KMS-11 (cell line): ENCODE results near the gene PNKD.

Experiments used
- H2AFZ ChIP-seq: fragments of 200-600 bp; sonication (generic); 2 replicates; pipeline ENCODE4 v1.6.1; 2016; ENCODE audit warnings: antibody characterized with exemption, mixed run types, low read depth
- H3K27ac ChIP-seq: fragments of 200-600 bp; sonication (generic); 2 replicates; pipeline ENCODE4 v1.6.1; 2016; ENCODE audit warnings: mild to moderate bottlenecking, mixed run types
- H3K27me3 ChIP-seq: fragments of 200-600 bp; sonication (generic); 2 replicates; pipeline ENCODE4 v1.6.1; 2017; ENCODE audit warnings: mild to moderate bottlenecking, low read depth, mixed run types, moderate library complexity; ENCODE audit not compliant: insufficient read depth
- H3K36me3 ChIP-seq: fragments of 200-600 bp; sonication (generic); 2 replicates; pipeline ENCODE4 v1.6.1; 2017; ENCODE audit warnings: mild to moderate bottlenecking, mixed run types; ENCODE audit not compliant: insufficient read depth
- H3K4me1 ChIP-seq: fragments of 200-600 bp; sonication (generic); 2 replicates; pipeline ENCODE4 v1.6.1; 2016; ENCODE audit warnings: mild to moderate bottlenecking, low read depth, mixed run types; ENCODE audit not compliant: poor library complexity, severe bottlenecking
- H3K4me2 ChIP-seq: fragments of 200-600 bp; sonication (generic); 2 replicates; pipeline ENCODE4 v1.7.0; 2016; ENCODE audit warnings: mild to moderate bottlenecking, mixed run types
- H3K4me3 ChIP-seq: fragments of 200-600 bp; sonication (generic); IDR thresholded peaks from 2 replicates; pipeline ENCODE4 v1.6.1; 2017; ENCODE audit warnings: low read depth, low read length, mixed read lengths; ENCODE audit not compliant: insufficient read depth
- H3K79me2 ChIP-seq: fragments of 200-600 bp; sonication (generic); 2 replicates; pipeline ENCODE4 v1.6.1; 2016; ENCODE audit warnings: low read depth, mixed run types; ENCODE audit not compliant: insufficient read depth
- H3K9ac ChIP-seq: fragments of 200-600 bp; sonication (generic); 2 replicates; pipeline ENCODE4 v1.6.1; 2016; ENCODE audit warnings: mild to moderate bottlenecking, mixed run types
- H4K20me1 ChIP-seq: fragments of 200-600 bp; sonication (generic); 2 replicates; pipeline ENCODE4 v1.6.1; 2016; ENCODE audit warnings: mild to moderate bottlenecking, mixed run types; ENCODE audit not compliant: insufficient read depth
- CTCF ChIP-seq: fragments of 200-600 bp; sonication (generic); conservative IDR thresholded peaks from 2 replicates; pipeline ENCODE4 v1.6.1; 2017; ENCODE audit warnings: low read depth, mild to moderate bottlenecking, antibody characterized with exemption, low read length, moderate library complexity, mixed read lengths

PNKD gene

DNA sequence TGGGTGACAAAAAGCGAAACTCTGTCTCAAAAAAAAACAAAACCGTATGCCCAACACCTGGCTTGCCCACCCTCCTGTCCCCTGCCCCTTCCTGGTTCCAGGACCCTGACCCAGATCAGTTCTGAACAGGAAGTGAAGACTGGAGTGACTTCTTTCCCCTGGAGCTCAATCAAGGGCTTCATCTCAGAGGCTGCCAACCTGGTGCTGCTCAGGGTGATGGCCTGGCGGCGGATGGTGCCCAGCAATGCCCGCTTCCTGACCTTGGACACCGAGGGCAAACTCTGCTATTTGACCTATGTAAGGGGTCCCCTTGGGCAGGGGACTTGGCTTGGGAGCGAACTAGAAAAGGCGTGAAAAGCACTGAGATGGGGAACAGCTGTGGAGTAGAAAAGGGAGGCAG is 92.3 kb downstream of the PNKD start:
- Histone ChIP-seq H3K4me3 (no peak overlapping the region), H2AFZ (no peak overlapping the region), H3K79me2 (no peaks in the 10 kb centered on the region), H3K27ac (no peak overlapping the region), H3K27me3 (no peaks in the 10 kb centered on the region), H4K20me1 (no peaks in the 10 kb centered on the region), H3K4me2 (no peak overlapping the region), H3K4me1 (peaks cover 12% of the 10 kb centered on the region), H3K9ac (no peak overlapping the region), H3K36me3 (no peaks in the 10 kb centered on the region)
- no peak for TF ChIP-seq CTCF

DNA sequence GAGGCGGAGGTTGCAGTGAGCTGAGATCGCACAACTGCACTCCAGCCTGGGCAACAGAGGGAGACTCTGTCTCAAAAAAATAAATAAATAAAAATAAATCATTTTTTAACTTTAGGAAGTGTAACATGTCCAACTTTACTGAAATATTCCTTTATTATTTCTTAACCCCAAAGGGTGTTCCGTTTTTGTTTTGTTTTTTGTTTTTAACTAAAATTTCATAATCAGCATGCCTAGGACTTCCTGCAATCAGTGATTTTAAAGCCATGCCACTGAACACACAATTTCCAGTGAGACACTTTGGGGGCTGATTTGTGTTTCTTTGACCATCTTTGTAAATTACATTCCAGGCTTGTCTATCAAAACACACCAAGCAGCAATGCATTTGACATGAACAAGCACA is 93.4 kb downstream of the PNKD start:
- no peaks in the 10 kb centered on the region for H3K36me3 ChIP-seq
- H3K9ac ChIP-seq: no peak overlapping the region
- H3K4me2 ChIP-seq: no peak overlapping the region
- H3K4me3 ChIP-seq: no peak overlapping the region
- no peaks in the 10 kb centered on the region for H3K27me3 ChIP-seq
- H3K79me2 ChIP-seq: no peaks in the 10 kb centered on the region
- TF ChIP-seq CTCF: no peak
- peaks cover 12% of the 10 kb centered on the region for H3K4me1 ChIP-seq
- H3K27ac ChIP-seq: no peak overlapping the region
- no peak overlapping the region for H2AFZ ChIP-seq
- no peaks in the 10 kb centered on the region for H4K20me1 ChIP-seq

GRCh38 chr2:218364196-218364595 is 93.9 kb downstream of the PNKD start:
- no peak overlapping the region for H3K27ac ChIP-seq
- no peaks in the 10 kb centered on the region for H3K27me3 ChIP-seq
- H3K9ac ChIP-seq: no peak overlapping the region
- TF ChIP-seq CTCF: no peak
- H3K79me2 ChIP-seq: no peaks in the 10 kb centered on the region
- no peak overlapping the region for H3K4me2 ChIP-seq
- no peaks in the 10 kb centered on the region for H4K20me1 ChIP-seq
- peaks cover 8% of the 10 kb centered on the region for H3K4me1 ChIP-seq
- no peak overlapping the region for H3K4me3 ChIP-seq
- no peaks in the 10 kb centered on the region for H3K36me3 ChIP-seq
- no peak overlapping the region for H2AFZ ChIP-seq

DNA sequence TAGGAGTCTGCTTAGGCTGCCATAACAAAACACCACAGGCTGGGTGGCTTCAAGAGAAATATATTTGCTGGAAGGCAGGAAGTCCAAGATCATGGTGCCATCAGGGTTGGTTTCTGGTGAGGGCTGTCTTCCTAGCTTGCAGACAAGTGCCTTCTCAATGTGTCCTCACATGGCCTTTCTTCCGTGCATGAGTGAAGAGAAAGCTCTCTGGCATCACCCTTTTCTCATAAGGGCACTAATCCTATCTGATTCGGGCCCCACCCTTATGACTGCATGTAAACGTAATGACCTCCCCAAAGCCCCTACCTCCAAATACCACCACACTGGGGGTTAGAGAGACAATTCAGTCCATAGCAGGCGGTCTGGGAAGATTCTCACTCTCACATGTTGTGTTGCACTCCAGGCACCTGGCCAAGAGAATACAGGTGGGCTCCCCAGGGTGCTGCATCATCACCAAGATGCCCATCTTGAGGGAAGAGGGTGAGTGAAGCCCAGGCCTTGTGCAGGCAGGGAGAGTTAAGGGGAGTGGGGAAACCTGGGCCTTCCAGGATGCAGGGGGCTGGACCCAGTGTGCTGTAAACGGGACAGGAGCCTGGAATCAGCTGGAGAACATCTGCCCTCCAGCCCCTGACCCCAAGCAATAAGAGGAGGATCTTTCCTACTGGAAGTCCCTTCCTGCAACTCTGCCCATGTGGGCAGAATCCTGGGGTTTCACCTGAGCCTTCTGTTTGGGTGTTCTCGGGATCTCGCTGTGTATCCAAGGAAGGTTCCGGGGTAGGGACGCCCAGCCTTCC is 96.5 kb downstream of the PNKD start:
- no peaks in the 10 kb centered on the region for H4K20me1 ChIP-seq
- no peak overlapping the region for H3K4me3 ChIP-seq
- TF ChIP-seq CTCF: no peak
- H3K79me2 ChIP-seq: no peaks in the 10 kb centered on the region
- H3K4me1 ChIP-seq: no peaks in the 10 kb centered on the region
- no peaks in the 10 kb centered on the region for H3K27me3 ChIP-seq
- no peak overlapping the region for H3K4me2 ChIP-seq
- H3K27ac ChIP-seq: no peak overlapping the region
- H3K9ac ChIP-seq: no peak overlapping the region
- H3K36me3 ChIP-seq: no peaks in the 10 kb centered on the region
- H2AFZ ChIP-seq: no peak overlapping the region
